Central memory CD4-positive, alpha-beta T cell (primary cell): Measurements from ENCODE around the gene FOXE3.
"Not testable (repeated sequence)": the region's sequence is repeated elsewhere in the genome, so short reads cannot be mapped to it uniquely, and the experiment has no call there.

ENCODE experiments used
- DNase-seq: peaks from one replicate; pipeline ENCODE4 v3.0.0; 2022

Gene FOXE3

DNA sequence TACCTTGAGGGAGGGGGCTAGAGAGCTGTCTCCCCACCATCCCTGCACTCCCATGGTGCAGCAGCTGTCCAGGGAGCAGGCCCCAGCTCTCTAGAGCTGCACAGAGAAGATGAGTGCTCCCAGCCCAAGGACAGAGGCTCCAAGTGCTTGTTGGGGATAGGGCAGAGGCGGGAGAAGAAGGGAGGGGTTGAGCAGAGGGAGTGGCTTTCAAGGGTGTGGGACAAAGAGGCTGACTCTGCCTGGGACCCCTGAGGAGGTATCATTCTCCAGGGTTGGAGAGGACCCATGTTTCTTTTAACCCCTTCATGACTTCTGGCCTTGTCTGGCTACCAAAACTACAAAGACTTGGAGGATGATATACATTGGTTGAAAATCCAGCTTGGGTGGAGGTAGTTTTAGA, 36.3 kb downstream of the FOXE3 start:
- no peak for DNase-seq

- not testable (repeated sequence) for DNase-seq
Observed at GRCh38 chr1:47453910-47454309, 37.8 kb downstream of the FOXE3 start.

DNA sequence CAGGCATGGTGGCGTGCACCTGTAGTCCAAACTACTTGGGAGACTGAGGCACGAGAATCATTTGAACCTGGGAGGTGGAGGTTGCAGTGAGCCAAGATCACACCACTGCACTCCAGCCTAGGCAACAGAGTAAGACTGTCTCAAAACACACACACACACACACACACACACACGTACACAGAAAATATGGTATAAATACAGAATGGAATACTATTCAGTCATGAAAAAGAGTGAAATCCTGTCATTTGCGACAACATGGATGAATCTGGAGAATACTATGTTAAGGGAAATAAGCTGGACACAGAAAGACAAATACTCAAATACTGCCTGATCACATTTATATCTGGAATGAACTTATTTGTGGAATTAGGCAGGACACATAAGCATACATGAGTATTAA, 40.2 kb downstream of the FOXE3 start:
- no peak for DNase-seq

GRCh38 chr1:47457547-47457946, 41.5 kb downstream of the FOXE3 start:
- DNase-seq: not testable (repeated sequence)

DNA sequence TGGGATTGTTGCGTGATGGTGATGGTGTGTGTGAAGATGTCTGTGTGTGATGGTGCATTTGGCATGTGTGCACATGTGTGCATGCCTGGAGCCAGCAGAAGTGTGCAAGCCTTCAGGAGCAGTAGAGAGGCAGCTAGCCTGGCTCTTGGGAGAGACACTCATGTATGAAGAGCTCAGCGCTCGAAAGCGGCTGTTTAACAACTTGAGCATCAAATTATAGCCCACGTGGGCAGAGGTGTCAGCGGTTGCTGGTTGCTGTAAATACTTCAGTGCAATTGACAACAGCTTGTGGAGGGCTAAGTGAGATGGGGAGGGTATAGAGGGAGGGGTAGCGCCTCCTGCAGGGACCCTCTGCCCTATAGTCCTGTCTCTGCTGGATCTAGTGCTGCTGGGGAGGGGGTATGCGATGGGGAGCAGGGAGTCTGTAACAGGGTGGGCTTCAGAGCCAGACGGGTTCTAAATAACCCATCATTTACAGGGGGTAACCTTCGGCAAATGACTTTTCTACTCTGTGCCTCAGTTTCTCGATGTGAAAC, 43.2 kb downstream of the FOXE3 start:
- no peak for DNase-seq

GRCh38 chr1:47460040-47460439, 44.0 kb downstream of the FOXE3 start:
- no peak for DNase-seq

DNA sequence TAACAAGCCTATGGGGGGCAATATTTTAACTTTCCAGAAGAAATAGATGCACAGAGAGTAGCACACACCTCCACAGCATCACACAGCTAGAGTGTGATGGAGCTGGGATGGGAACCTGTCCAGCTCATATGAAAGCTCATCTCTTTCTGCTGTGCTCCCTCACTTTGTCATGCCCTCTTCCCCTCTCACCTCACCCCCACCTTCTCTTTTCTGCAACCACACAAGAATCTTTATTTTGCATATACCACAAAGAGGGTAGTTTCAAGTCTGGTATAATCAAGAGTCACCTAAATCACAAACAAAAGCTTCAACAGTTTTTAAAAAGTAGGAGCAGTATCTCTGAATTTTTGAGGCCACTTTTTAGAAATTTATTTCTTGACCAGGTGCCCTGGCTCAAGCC, 44.4 kb downstream of the FOXE3 start:
- no peak for DNase-seq

DNA sequence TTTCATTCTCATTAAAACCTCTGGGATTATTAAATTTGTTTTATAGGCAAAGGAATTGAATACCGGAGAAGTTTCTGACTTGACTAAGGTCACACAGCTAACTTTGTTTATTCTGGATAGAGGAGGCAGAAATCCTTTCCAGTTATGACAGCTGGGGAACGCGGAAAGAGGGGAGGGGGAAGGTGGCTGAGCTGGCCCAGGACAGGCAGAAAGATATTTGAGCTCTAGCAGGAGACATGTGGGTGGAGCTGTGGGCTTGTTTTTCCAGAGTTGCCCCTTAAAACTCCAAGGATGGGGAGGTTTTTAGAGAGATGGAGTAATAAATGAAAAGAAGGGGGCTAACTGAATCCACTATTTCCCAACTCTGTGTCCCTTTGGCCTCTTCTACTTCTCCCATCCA, 49.5 kb downstream of the FOXE3 start:
- DNase-seq: no peak
